HEK293 (cell line): Measurements from ENCODE around the gene PIK3IP1.

Source experiments
- CTCF ChIA-PET: fragments of 350-600 bp; formaldehyde crosslinking; extraction: SDS; loops from one replicate; lab custom pipeline; 2021; ENCODE audit warnings: antibody characterized with exemption; lab: Yijun Ruan, JAX
- POLR2A ChIA-PET: fragments of 300-600 bp; formaldehyde crosslinking; extraction: SDS; loops from one replicate; lab custom pipeline; 2020; ENCODE audit warnings: antibody characterized with exemption, inconsistent platforms; lab: Yijun Ruan, JAX
- H3K27ac ChIP-seq: fragments of 200-500 bp; sonication (Bioruptor generic); 2 replicates; pipeline ENCODE4 v1.5.1; 2014; ENCODE audit warnings: low read depth, low read length, control low read depth, inconsistent platforms; ENCODE audit errors: extremely low read depth
- H3K36me3 ChIP-seq, 2 experiments: fragments of 200-500 bp in 1 of 2; sonication (Bioruptor generic) in 1 of 2; 1 replicate in 1 of 2; 2 replicates in 1 of 2; pipeline ENCODE4 v1.5.1; 2014 to 2017; ENCODE audit warnings: inconsistent platforms in 2 of 2, low read length in 2 of 2; ENCODE audit not compliant: control insufficient read depth in 2 of 2, insufficient read depth in 1 of 2
- H3K4me1 ChIP-seq: fragments of 200-500 bp; sonication (Bioruptor generic); 2 replicates; pipeline ENCODE4 v1.5.1; 2014; ENCODE audit warnings: mild to moderate bottlenecking, low read length, inconsistent platforms; ENCODE audit not compliant: control insufficient read depth, insufficient read depth
- H3K4me3 ChIP-seq: 2 replicates; pipeline ENCODE4 v1.5.1; 2011; ENCODE audit warnings: low read depth, mild to moderate bottlenecking, control low read depth, low read length, moderate library complexity
- H3K9me3 ChIP-seq: fragments of 200-500 bp; sonication (Bioruptor generic); 2 replicates; pipeline ENCODE4 v1.5.1; 2014; ENCODE audit warnings: low read depth, low read length, inconsistent platforms; ENCODE audit not compliant: control insufficient read depth, insufficient read depth
- HOXD13 ChIP-seq: sonication (generic); formaldehyde crosslinking; IDR thresholded peaks from 2 replicates; pipeline ENCODE4 v1.8.0; 2022; ENCODE audit warnings: missing genetic modification reagents, borderline replicate concordance
- IKZF3 ChIP-seq: fragments of 450-650 bp; IDR thresholded peaks from 2 replicates; pipeline ENCODE4 v1.5.0; 2018; ENCODE audit warnings: missing biosample characterization, mild to moderate bottlenecking, missing genetic modification characterization, moderate library complexity
- KLF10 ChIP-seq: fragments of 450-650 bp; IDR thresholded peaks from 2 replicates; pipeline ENCODE4 v1.5.1; 2018; ENCODE audit warnings: missing biosample characterization, mild to moderate bottlenecking, missing genetic modification characterization
- KLF17 ChIP-seq: fragments of 450-650 bp; formaldehyde crosslinking; IDR thresholded peaks from 2 replicates; pipeline ENCODE4 v1.5.1; 2016; ENCODE audit warnings: missing biosample characterization, missing genetic modification characterization
- MEIS1 ChIP-seq: sonication (generic); formaldehyde crosslinking; IDR thresholded peaks from 2 replicates; pipeline ENCODE4 v1.8.1; 2022; ENCODE audit warnings: missing genetic modification reagents, mild to moderate bottlenecking, borderline replicate concordance
- MZF1 ChIP-seq: fragments of 450-650 bp; formaldehyde crosslinking; IDR thresholded peaks from 2 replicates; pipeline ENCODE4 v1.5.1; 2017; ENCODE audit warnings: missing biosample characterization, missing genetic modification characterization, borderline replicate concordance
- OVOL3 ChIP-seq: fragments of 450-650 bp; formaldehyde crosslinking; IDR thresholded peaks from 2 replicates; pipeline ENCODE4 v1.5.1; 2016; ENCODE audit warnings: missing biosample characterization, missing genetic modification characterization
- YY1 ChIP-seq: fragments of 450-650 bp; formaldehyde crosslinking; IDR thresholded peaks from 2 replicates; pipeline ENCODE4 v1.5.1; 2018; ENCODE audit warnings: missing biosample characterization, missing genetic modification characterization
- ZBTB10 ChIP-seq: fragments of 450-650 bp; formaldehyde crosslinking; IDR thresholded peaks from 2 replicates; pipeline ENCODE4 v1.5.1; 2016; ENCODE audit warnings: missing biosample characterization, missing genetic modification characterization
- ZBTB20 ChIP-seq: fragments of 450-650 bp; formaldehyde crosslinking; IDR thresholded peaks from 2 replicates; pipeline ENCODE4 v1.5.1; 2016; ENCODE audit warnings: missing biosample characterization, missing genetic modification characterization
- ZBTB6 ChIP-seq: fragments of 450-650 bp; formaldehyde crosslinking; IDR thresholded peaks from 2 replicates; pipeline ENCODE4 v1.5.1; 2017; ENCODE audit warnings: missing biosample characterization, missing genetic modification characterization
- ZIC2 ChIP-seq: fragments of 450-650 bp; formaldehyde crosslinking; IDR thresholded peaks from 2 replicates; pipeline ENCODE4 v1.5.1; 2016; ENCODE audit warnings: missing biosample characterization, missing genetic modification characterization
- ZNF292 ChIP-seq: fragments of 450-650 bp; formaldehyde crosslinking; IDR thresholded peaks from 2 replicates; pipeline ENCODE4 v1.5.1; 2016; ENCODE audit warnings: low read depth, missing biosample characterization, missing genetic modification characterization, borderline replicate concordance
- ZNF324 ChIP-seq: fragments of 450-650 bp; formaldehyde crosslinking; IDR thresholded peaks from 2 replicates; pipeline ENCODE4 v1.5.1; 2016; ENCODE audit warnings: missing biosample characterization, missing genetic modification characterization
- ZNF350 ChIP-seq: fragments of 450-650 bp; formaldehyde crosslinking; IDR thresholded peaks from 2 replicates; pipeline ENCODE4 v1.5.0; 2017; ENCODE audit warnings: missing biosample characterization, mild to moderate bottlenecking, missing genetic modification characterization
- ZNF362 ChIP-seq: fragments of 450-650 bp; formaldehyde crosslinking; IDR thresholded peaks from 2 replicates; pipeline ENCODE4 v1.5.1; 2016; ENCODE audit warnings: missing biosample characterization, missing genetic modification characterization
- ZNF398 ChIP-seq: fragments of 450-650 bp; formaldehyde crosslinking; IDR thresholded peaks from 2 replicates; pipeline ENCODE4 v1.5.1; 2017; ENCODE audit warnings: missing biosample characterization, missing genetic modification characterization
- ZNF610 ChIP-seq: fragments of 450-650 bp; formaldehyde crosslinking; IDR thresholded peaks from 2 replicates; pipeline ENCODE4 v1.5.1; 2016; ENCODE audit warnings: missing biosample characterization, missing genetic modification characterization, borderline replicate concordance
- ZNF677 ChIP-seq: fragments of 450-650 bp; IDR thresholded peaks from 2 replicates; pipeline ENCODE4 v1.5.0; 2018; ENCODE audit warnings: missing biosample characterization, mild to moderate bottlenecking, missing genetic modification characterization, moderate library complexity
- ZNF701 ChIP-seq: fragments of 450-650 bp; formaldehyde crosslinking; IDR thresholded peaks from 2 replicates; pipeline ENCODE4 v1.5.1; 2016; ENCODE audit warnings: missing biosample characterization, missing genetic modification characterization
- ZNF768 ChIP-seq: fragments of 450-650 bp; formaldehyde crosslinking; IDR thresholded peaks from 2 replicates; pipeline ENCODE4 v1.5.1; 2018; ENCODE audit warnings: missing biosample characterization, mild to moderate bottlenecking, missing genetic modification characterization
- ZNF792 ChIP-seq: fragments of 450-650 bp; formaldehyde crosslinking; IDR thresholded peaks from 2 replicates; pipeline ENCODE4 v1.5.1; 2016; ENCODE audit warnings: missing biosample characterization, missing genetic modification characterization
- ZNF843 ChIP-seq: fragments of 450-650 bp; formaldehyde crosslinking; IDR thresholded peaks from 2 replicates; pipeline ENCODE4 v1.5.1; 2016; ENCODE audit warnings: missing biosample characterization, missing genetic modification characterization

Gene PIK3IP1

GRCh38 chr22:31235081-31235480, 57.2 kb downstream of the PIK3IP1 start:
- TF ChIP-seq ZIC2 = no peak
- no peak for TF ChIP-seq ZNF768 (tag by site-specific recombination)
- no peak for TF ChIP-seq OVOL3 (tag by site-specific recombination)
- TF ChIP-seq ZNF610 (tag by site-specific recombination) = no peak
- TF ChIP-seq ZNF701 = no peak
- no peak for TF ChIP-seq ZNF792 (tag by site-specific recombination)
- no peak for TF ChIP-seq ZNF398 (tag by site-specific recombination)
- TF ChIP-seq KLF17 (tag by site-specific recombination) = no peak
- no peak for TF ChIP-seq ZNF362 (tag by site-specific recombination)
- TF ChIP-seq ZNF350 (tag by site-specific recombination) = no peak
- no peak for TF ChIP-seq ZNF292 (tag by site-specific recombination)
- H3K27ac ChIP-seq = no peak overlapping the region
- ChIA-PET POLR2A (no interaction called here), CTCF (interaction anchor here (1.2 kb wide), 1 partner anchor 23 kb away, joined by 7 read pairs; the partner anchor contains the start of gene LIMK2)
- H3K9me3 ChIP-seq = no peaks in the 10 kb centered on the region
- H3K36me3 ChIP-seq = peaks cover 0 to 3% of the 10 kb centered on the region in 2 experiments; a peak in 2 of 3 replicates
- no peak overlapping the region for H3K4me3 ChIP-seq
- H3K4me1 ChIP-seq = no peaks in the 10 kb centered on the region

GRCh38 chr22:31233001-31233400, 59.3 kb downstream of the PIK3IP1 start:
- Histone ChIP-seq H3K27ac (no peak overlapping the region), H3K36me3 (peaks cover 0 to 3% of the 10 kb centered on the region in 2 experiments; a peak in 2 of 3 replicates), H3K9me3 (no peaks in the 10 kb centered on the region), H3K4me3 (no peak overlapping the region), H3K4me1 (no peaks in the 10 kb centered on the region)
- CTCF ChIA-PET = interaction anchor here (0.8 to 7.2 kb wide), 5 partner anchors 18 to 172 kb away, joined by 3 to 70 read pairs (median 3); partner anchors contain the start of gene LIMK2
- POLR2A ChIA-PET = interaction anchor here (0.9 kb wide), 1 partner anchor 12 kb away, joined by 3 read pairs; no protein-coding TSS in a partner anchor
- TF ChIP-seq KLF10 (tag by site-specific recombination) = no peak
- TF ChIP-seq ZNF610 (tag by site-specific recombination) = no peak
- TF ChIP-seq ZNF324 (tag by site-specific recombination) = no peak
- no peak for TF ChIP-seq ZNF677 (tag by site-specific recombination)
- no peak for TF ChIP-seq MZF1 (tag by site-specific recombination)
- no peak for TF ChIP-seq IKZF3 (tag by site-specific recombination)
- TF ChIP-seq YY1 (tag by site-specific recombination) = no peak
- no peak for TF ChIP-seq ZBTB10 (tag by site-specific recombination)
- no peak for TF ChIP-seq HOXD13
- TF ChIP-seq ZNF843 (tag by site-specific recombination) = no peak
- no peak for TF ChIP-seq MEIS1 (CRISPR knock-in tag)
- TF ChIP-seq ZBTB6 (tag by site-specific recombination) = no peak
- no peak for TF ChIP-seq ZBTB20 (tag by site-specific recombination)
